Mucosa of descending colon (tissue), 3 donors: ENCODE results near the gene ASXL2. TPM values are rescaled to one million over a fixed set of nuclear protein-coding genes. Genes with fewer than 3 reads are reported as not detected.

Experiments
- ATAC-seq: fragments of 200-7000 bp; cut with Tn5 transposase; one replicate; pipeline ENCODE4 v1.9.1; 2020; ENCODE audit warnings: mild to moderate bottlenecking, moderate library complexity
- DNase-seq, 3 donors: peaks; one replicate each; pipeline ENCODE4 v3.0.0-alpha.2; 2020
- H3K36me3 ChIP-seq: fragments of 200-600 bp; one replicate; pipeline ENCODE4 v1.8.0; 2021; ENCODE audit warnings: low read depth, mild to moderate bottlenecking
- H3K4me1 ChIP-seq: fragments of 200-600 bp; one replicate; pipeline ENCODE4 v1.8.0; 2021; ENCODE audit warnings: low read depth, mild to moderate bottlenecking
- H3K4me3 ChIP-seq: fragments of 200-600 bp; one replicate; pipeline ENCODE4 v1.8.0; 2021; ENCODE audit warnings: mild to moderate bottlenecking
- H3K9me3 ChIP-seq: fragments of 200-600 bp; one replicate; pipeline ENCODE4 v1.8.0; 2021; ENCODE audit warnings: mild to moderate bottlenecking
- intact Hi-C, 2 donors: fragments of 100-400 bp; cut with DNase I in 1 of 2; cut with micrococcal nuclease in 1 of 2; formaldehyde crosslinking; loops; one replicate each; pipeline versions ENCODE4 v1.11.0 to v1.11.1; 2022; cut with DNase I, micrococcal nuclease
- total RNA-seq, 3 donors: library from RNA; stranded (reverse); fragmentation: NEBNext Ultra II Directional in 2 of 3; extraction: Animal tissue kit (Norgen Biotek cat#: 25700) in 2 of 3; gene quantifications; one replicate each; pipeline versions ENCODE4 v1.2.1 to v1.2.4, GENCODE V29; 2021 to 2023
- TF ChIP-seq, protein P1 (sequence below): fragments of 200-600 bp; IDR thresholded peaks from one replicate; pipeline ENCODE4 v1.8.0; 2022; ENCODE audit warnings: antibody characterized with exemption, mild to moderate bottlenecking
- donor health status: DM: no; HTN: no; CAD: no; lungs with moderate emphysema.
- donor health status: DM: no; HTN: no; CAD: no.
- donor health status: DM: no; HTN: yes; CAD: no.

The ASXL2 gene
- total RNA-seq, 3 donors from 2014 or later = 29.9 to 39.2 (median 33.4) TPM

- Histone ChIP-seq H3K36me3 (peaks cover 4% of the 10 kb centered on the region), H3K9me3 (no peaks in the 10 kb centered on the region), H3K4me1 (peaks cover 14% of the 10 kb centered on the region), H3K4me3 (no peak overlapping the region)
- intact Hi-C loops = no loop called here
- DNase-seq = no peak
- no peak for ATAC-seq
- TF ChIP-seq, protein P1, sequence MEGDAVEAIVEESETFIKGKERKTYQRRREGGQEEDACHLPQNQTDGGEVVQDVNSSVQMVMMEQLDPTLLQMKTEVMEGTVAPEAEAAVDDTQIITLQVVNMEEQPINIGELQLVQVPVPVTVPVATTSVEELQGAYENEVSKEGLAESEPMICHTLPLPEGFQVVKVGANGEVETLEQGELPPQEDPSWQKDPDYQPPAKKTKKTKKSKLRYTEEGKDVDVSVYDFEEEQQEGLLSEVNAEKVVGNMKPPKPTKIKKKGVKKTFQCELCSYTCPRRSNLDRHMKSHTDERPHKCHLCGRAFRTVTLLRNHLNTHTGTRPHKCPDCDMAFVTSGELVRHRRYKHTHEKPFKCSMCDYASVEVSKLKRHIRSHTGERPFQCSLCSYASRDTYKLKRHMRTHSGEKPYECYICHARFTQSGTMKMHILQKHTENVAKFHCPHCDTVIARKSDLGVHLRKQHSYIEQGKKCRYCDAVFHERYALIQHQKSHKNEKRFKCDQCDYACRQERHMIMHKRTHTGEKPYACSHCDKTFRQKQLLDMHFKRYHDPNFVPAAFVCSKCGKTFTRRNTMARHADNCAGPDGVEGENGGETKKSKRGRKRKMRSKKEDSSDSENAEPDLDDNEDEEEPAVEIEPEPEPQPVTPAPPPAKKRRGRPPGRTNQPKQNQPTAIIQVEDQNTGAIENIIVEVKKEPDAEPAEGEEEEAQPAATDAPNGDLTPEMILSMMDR = no peak
These were observed 945 bp upstream of the ASXL2 start for GRCh38 chr2:25879133-25879730.

GRCh38 chr2:25877431-25878360 is 591 bp downstream of the ASXL2 start:
- peak; percentile 59 for ATAC-seq
- TF ChIP-seq, protein P1 = no peak
- DNase-seq = peak; percentile 65 to 79 (median 74)
- H3K9me3 ChIP-seq = no peaks in the 10 kb centered on the region
- H3K4me3 ChIP-seq = peak overlapping the region; percentile 96
- H3K4me1 ChIP-seq = peaks cover 19% of the 10 kb centered on the region
- peaks cover 4% of the 10 kb centered on the region for H3K36me3 ChIP-seq
- intact Hi-C loops = no loop called here

DNA sequence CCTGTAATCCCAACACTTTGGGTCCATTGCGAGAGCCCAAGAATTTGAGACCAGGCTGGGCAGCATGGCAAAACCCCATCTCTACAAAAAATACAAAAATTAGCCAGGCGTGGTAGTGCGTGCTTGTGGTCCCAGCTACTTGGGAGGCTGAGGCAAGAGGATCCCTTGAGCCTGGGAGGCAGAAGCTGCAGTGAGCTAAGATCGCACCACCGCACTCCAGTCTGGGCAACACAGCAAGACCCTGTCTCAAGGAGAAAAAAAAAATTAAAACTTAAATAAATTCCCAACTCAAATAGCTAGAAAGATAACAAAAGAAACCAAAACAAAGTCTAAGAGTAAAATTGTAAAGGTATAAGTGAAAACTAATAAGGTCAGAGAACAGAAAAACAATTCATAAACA is 6.2 kb downstream of the ASXL2 start:
- intact Hi-C loops = no loop called here
- Histone ChIP-seq H3K36me3 (no peaks in the 10 kb centered on the region), H3K9me3 (no peaks in the 10 kb centered on the region), H3K4me1 (peaks cover 15% of the 10 kb centered on the region), H3K4me3 (no peak overlapping the region)
- no peak for ATAC-seq
- no peak for DNase-seq
- TF ChIP-seq, protein P1 = no peak

DNA sequence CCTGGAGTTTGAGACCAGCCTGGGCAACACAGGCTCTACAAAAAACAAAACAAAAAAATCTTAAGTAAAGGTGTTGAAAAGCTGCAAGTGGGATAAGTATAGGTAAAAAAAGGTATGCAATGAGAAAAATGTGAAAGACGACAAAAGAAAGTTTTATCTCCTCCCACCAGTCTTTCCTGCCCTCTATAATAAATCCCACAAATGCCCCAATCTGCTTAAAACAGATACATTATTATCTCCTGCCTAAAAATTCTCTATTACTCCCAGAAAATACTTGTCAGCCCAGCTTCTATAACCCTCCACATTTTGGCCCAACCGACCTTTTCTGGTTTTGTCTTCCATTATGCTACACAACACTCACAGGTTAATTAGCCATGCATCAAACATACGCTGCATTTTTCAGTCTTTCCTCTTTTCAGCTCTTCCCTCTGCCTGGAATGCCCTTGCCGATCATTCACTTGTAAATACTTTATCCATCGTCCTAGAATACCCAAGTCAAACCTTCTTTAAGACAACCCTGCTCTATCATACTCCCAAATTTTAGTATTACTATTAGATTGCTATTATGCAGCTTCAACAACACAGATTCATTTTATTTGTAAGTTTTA is 10.8 kb downstream of the ASXL2 start:
- ATAC-seq = no peak
- no peak for DNase-seq
- intact Hi-C loops = no loop called here
- TF ChIP-seq, protein P1 = no peak
- Histone ChIP-seq H3K4me1 (no peaks in the 10 kb centered on the region), H3K9me3 (no peaks in the 10 kb centered on the region), H3K4me3 (no peak overlapping the region), H3K36me3 (no peaks in the 10 kb centered on the region)

DNA sequence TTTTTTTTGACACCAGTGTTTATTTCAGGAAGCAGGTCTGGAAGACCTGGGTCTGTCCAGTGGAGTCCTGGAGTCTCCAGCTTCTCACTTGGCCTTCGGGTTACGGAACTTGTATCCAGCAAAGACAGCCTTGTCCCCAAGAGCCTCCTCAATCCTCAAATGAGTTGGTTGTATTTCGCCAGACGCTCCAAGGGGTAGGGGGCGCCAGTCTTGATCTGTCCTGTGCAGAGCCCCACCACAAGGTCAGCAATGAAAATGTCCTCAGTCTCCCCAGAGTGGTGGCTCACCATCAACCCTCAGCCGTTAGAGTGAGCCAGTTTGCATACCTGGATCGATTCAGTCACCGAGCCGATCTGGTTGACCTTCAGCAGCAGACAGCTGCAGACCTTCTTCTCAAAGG is 21.9 kb downstream of the ASXL2 start:
- intact Hi-C loops = no loop called here
- no peak for ATAC-seq

More for the DNA sequence above, 21.9 kb downstream of the ASXL2 start:
- Histone ChIP-seq H3K4me3 (no peak overlapping the region), H3K4me1 (peaks cover 17% of the 10 kb centered on the region), H3K36me3 (no peaks in the 10 kb centered on the region), H3K9me3 (no peaks in the 10 kb centered on the region)
- DNase-seq = no peak
- TF ChIP-seq, protein P1 = no peak
